Gastrocnemius medialis (tissue), 4 donors: ENCODE results near the gene GLI3. TPM values are rescaled to one million over a fixed set of nuclear protein-coding genes. Genes with fewer than 3 reads are reported as not detected.

Source experiments
- ATAC-seq, 2 donors: fragments of 150-250 bp; one replicate each; pipeline ENCODE4 v1.9.1; 2016
- DNase-seq, 2 donors: peaks; one replicate each; pipeline ENCODE4 v3.0.0-alpha.2; 2019
- H3K27ac ChIP-seq, 4 donors: fragments of 200-600 bp; sonication (generic); 1 replicate in 1 of 4; 2 replicates in 3 of 4; pipeline ENCODE4 v1.5.1; 2016 to 2018; ENCODE audit warnings: mild to moderate bottlenecking in 2 of 4, moderate library complexity in 1 of 4
- H3K27me3 ChIP-seq, 3 donors: fragments of 200-600 bp; sonication (generic) in 2 of 3; 1 replicate in 1 of 3; 2 replicates in 2 of 3; pipeline versions ENCODE4 v1.5.1 to v1.6.0; 2016 to 2019; ENCODE audit warnings: mild to moderate bottlenecking in 1 of 3, moderate library complexity in 1 of 3
- H3K36me3 ChIP-seq, 2 donors: fragments of 200-600 bp; sonication (generic) in 1 of 2; one replicate each; pipeline ENCODE4 v1.5.1; 2017 to 2018
- H3K4me1 ChIP-seq, 2 donors: fragments of 200-600 bp; sonication (generic) in 1 of 2; one replicate each; pipeline ENCODE4 v1.5.1; 2016 to 2017; ENCODE audit warnings: mild to moderate bottlenecking in 2 of 2
- H3K4me3 ChIP-seq, 4 donors: fragments of 200-600 bp; sonication (generic) in 3 of 4; 1 replicate in 1 of 4; 2 replicates in 3 of 4; pipeline ENCODE4 v1.5.1; 2016 to 2019; ENCODE audit warnings: mild to moderate bottlenecking in 2 of 4
- H3K9me3 ChIP-seq, 3 donors: fragments of 200-600 bp; sonication (generic) in 2 of 3; 1 replicate in 1 of 3; 2 replicates in 2 of 3; pipeline ENCODE4 v1.5.1; 2016 to 2019
- POLR2A ChIP-seq, 2 donors: fragments of 450-650 bp; IDR thresholded peaks; one replicate each; pipeline ENCODE4 v1.6.1; 2017; ENCODE audit warnings: antibody characterized with exemption in 2 of 2, mild to moderate bottlenecking in 2 of 2, moderate library complexity in 2 of 2
- in situ Hi-C, 4 donors: fragments of 200-750 bp; cut with MboI; loops; one replicate each; pipeline versions ENCODE4 v1.15.0 to v1.8.0; 2017; ENCODE audit warnings: low sequenced_read_pairs in 4 of 4
- intact Hi-C: fragments of 100-400 bp; cut with DNase I; formaldehyde crosslinking; loops from one replicate; pipeline ENCODE4 v1.15.1; 2023; ENCODE audit warnings: low total_unique reads
- total RNA-seq, 4 donors: library from RNA; depleted of rRNA; stranded (reverse); fragments of >200 nt; gene quantifications; one replicate each; pipeline versions ENCODE4 v1.1.0 to v1.2.3, GENCODE V29; 2016
- TF ChIP-seq, protein P1 (sequence below), 5 experiments: fragments of 450-650 bp in 3 of 5; fragments of 200-600 bp in 2 of 5; sonication (generic) in 2 of 5; IDR thresholded peaks in 4 of 5; conservative IDR thresholded peaks in 1 of 5; 1 replicate in 4 of 5; 2 replicates in 1 of 5; pipeline ENCODE4 v1.5.1; 2016 to 2019; ENCODE audit warnings: antibody characterized with exemption in 5 of 5, mild to moderate bottlenecking in 3 of 5, moderate library complexity in 3 of 5

GLI3 gene
- total RNA-seq, 4 donors from 2014 or later, result 0.46 to 1.6 (median 0.81) TPM

DNA sequence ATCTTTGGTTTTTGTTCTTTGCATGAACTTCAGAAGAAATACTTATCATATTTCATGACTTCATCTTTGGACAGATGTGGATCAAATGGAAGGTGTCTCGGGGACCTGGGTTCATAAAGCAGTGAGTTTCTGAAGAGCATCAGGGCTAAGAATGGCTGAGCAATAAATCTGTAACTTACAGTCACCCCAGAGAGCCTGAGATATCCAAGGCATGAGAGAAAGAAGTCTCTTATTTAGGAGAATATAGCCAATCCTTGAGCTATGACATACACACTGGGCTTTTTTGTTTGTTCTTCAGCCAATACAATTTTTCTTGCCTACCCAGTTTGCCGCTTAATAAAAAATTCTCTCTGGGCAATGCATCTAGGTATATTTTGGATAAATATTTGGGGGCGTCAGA, 281.6 kb downstream of the GLI3 start:
- Histone ChIP-seq H3K27ac (no peak overlapping the region), H3K4me3 (no peak overlapping the region), H3K4me1 (peaks cover 17 to 25% of the 10 kb centered on the region in 2 donors), H3K9me3 (no peaks in the 10 kb centered on the region), H3K36me3 (no peaks in the 10 kb centered on the region), H3K27me3 (no peaks in the 10 kb centered on the region)
- DNase-seq, result no peak
- ATAC-seq, result no peak
- intact Hi-C loops (no loop called here), in situ Hi-C loops (no loop called here)
- TF ChIP-seq POLR2A (IDR thresholded peaks at IDR 0.05), result no peak
- TF ChIP-seq, protein P1, sequence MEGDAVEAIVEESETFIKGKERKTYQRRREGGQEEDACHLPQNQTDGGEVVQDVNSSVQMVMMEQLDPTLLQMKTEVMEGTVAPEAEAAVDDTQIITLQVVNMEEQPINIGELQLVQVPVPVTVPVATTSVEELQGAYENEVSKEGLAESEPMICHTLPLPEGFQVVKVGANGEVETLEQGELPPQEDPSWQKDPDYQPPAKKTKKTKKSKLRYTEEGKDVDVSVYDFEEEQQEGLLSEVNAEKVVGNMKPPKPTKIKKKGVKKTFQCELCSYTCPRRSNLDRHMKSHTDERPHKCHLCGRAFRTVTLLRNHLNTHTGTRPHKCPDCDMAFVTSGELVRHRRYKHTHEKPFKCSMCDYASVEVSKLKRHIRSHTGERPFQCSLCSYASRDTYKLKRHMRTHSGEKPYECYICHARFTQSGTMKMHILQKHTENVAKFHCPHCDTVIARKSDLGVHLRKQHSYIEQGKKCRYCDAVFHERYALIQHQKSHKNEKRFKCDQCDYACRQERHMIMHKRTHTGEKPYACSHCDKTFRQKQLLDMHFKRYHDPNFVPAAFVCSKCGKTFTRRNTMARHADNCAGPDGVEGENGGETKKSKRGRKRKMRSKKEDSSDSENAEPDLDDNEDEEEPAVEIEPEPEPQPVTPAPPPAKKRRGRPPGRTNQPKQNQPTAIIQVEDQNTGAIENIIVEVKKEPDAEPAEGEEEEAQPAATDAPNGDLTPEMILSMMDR (IDR thresholded peaks at IDR 0.05 in 4 of 5, conservative IDR thresholded peaks at IDR 0.05 in 1 of 5), result no peak

DNA sequence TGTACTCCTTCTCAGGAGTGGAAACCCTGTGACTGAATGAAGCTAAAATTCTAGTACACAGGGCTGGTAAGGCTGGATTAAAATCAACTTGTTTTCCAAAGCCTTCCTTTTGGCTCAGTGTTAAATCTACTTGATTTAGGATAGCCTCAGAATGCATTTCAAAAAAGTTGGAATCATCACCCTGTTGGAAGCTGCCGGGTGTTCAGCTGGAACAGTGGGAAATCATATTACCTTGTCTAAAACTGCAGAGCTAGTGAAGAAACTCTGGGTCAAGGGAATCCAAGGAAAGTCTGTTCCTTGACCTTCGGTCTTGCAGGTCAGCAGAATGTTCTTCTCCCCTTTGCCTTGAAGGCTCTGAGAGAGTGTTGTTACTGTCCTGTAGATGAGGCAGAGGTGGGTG, 282.0 kb downstream of the GLI3 start:
- Histone ChIP-seq H3K4me3 (no peak overlapping the region), H3K4me1 (peaks cover 17 to 25% of the 10 kb centered on the region in 2 donors), H3K36me3 (no peaks in the 10 kb centered on the region), H3K9me3 (no peaks in the 10 kb centered on the region), H3K27ac (no peak overlapping the region), H3K27me3 (no peaks in the 10 kb centered on the region)
- TF ChIP-seq, protein P1 (IDR thresholded peaks at IDR 0.05 in 4 of 5, conservative IDR thresholded peaks at IDR 0.05 in 1 of 5), result no peak
- TF ChIP-seq POLR2A (IDR thresholded peaks at IDR 0.05), result no peak
- ATAC-seq, result no peak
- DNase-seq, result no peak
- in situ Hi-C loops, result no loop called here
- intact Hi-C loops, result no loop called here

DNA sequence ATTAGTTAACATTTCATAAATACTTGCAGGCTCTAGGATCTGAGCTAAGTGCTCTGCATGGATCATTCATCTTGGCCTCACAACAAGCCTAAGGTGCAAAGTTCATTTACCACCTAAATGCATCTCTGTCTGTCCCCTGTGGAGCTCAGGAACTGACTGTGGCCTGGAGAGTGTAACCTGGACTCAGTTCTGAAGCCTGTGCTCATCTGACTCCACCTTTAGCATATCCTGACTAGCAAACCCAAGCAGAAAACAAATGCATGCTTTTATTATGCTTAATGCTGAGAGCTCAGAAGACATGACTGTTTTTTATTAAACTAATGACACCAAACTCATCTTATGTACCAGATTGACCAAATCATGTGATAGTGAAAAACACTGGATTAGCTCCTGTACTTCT, 288.5 kb downstream of the GLI3 start:
- Histone ChIP-seq H3K4me1 (no peaks in the 10 kb centered on the region), H3K27ac (no peak overlapping the region), H3K36me3 (no peaks in the 10 kb centered on the region), H3K4me3 (no peak overlapping the region), H3K27me3 (no peaks in the 10 kb centered on the region), H3K9me3 (no peaks in the 10 kb centered on the region)
- TF ChIP-seq POLR2A (IDR thresholded peaks at IDR 0.05), result no peak
- TF ChIP-seq, protein P1 (IDR thresholded peaks at IDR 0.05 in 4 of 5, conservative IDR thresholded peaks at IDR 0.05 in 1 of 5), result no peak
- DNase-seq (no peak), ATAC-seq (no peak)
- intact Hi-C loops, result no loop called here
- in situ Hi-C loops, result loop anchor here in 3 of 4 donors (10.0 kb wide), 2 partner anchors 886 to 896 kb away; no protein-coding TSS in a partner anchor

DNA sequence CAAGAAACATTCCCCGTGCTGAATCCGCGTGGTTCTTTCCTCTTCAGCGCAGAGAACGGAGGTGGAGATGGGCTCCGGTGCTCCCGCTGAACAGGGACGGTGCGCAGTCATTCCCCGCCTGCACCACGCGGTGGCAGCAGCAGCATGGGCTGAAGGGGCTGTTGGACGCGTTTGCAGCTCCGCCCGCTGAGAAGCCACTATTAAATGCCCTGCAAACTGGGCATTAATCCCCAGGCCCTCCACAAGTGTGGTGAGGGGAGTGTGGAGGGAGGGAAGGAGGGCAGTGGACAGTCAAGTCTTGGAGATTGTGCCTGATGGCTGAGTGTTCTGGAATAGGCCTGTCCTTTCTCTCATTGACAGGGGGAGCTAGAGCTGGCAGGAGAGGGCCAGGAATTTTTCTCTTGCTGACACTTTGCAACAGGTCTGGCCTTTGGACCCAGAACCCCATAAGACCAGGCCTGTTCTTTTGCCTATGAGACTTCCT, 293.9 kb downstream of the GLI3 start:
- TF ChIP-seq, protein P1 (IDR thresholded peaks at IDR 0.05 in 4 of 5, conservative IDR thresholded peaks at IDR 0.05 in 1 of 5), result peak; percentile 77 to 96 (median 89)
- no peak for TF ChIP-seq POLR2A (IDR thresholded peaks at IDR 0.05)
- H3K27ac ChIP-seq, result no peak overlapping the region
- peak overlapping the region in 2 of 4 donors; percentile 3 to 11 for H3K4me3 ChIP-seq
- H3K9me3 ChIP-seq, result no peaks in the 10 kb centered on the region
- in situ Hi-C loops (loop anchor here (5.0 to 10.0 kb wide), 3 partner anchors 889 to 902 kb away; no protein-coding TSS in a partner anchor), intact Hi-C loops (loop anchor here (2.0 to 5.0 kb wide), 2 partner anchors 34 to 1319 kb away; no protein-coding TSS in a partner anchor)
- peak; percentile 50 to 65 for DNase-seq
- no peaks in the 10 kb centered on the region for H3K27me3 ChIP-seq
- H3K36me3 ChIP-seq, result no peaks in the 10 kb centered on the region
- ATAC-seq, result peak; percentile 63 to 82
- H3K4me1 ChIP-seq, result peaks cover 0 to 3% of the 10 kb centered on the region in 2 donors
